Skin epidermis (tissue), 12 donors: ENCODE measurements around the gene GAGE12G.
"Not testable (repeated sequence)": the region's sequence is repeated elsewhere in the genome, so short reads cannot be mapped to it uniquely, and the experiment has no call there.

ENCODE experiments used
- H3K27ac ChIP-seq, 21 experiments: fragments of 200-600 bp; sonication (generic) in 11 of 21; one replicate each; pipeline ENCODE4 v1.5.0; 2020; ENCODE audit warnings: mild to moderate bottlenecking in 3 of 21, inconsistent platforms in 2 of 21, moderate library complexity in 2 of 21
- H3K4me3 ChIP-seq, 7 experiments: fragments of 200-600 bp; sonication (generic) in 2 of 7; one replicate each; pipeline ENCODE4 v1.5.0; 2020; ENCODE audit warnings: inconsistent platforms in 2 of 7, mild to moderate bottlenecking in 2 of 7, moderate library complexity in 1 of 7

The GAGE12G gene

GRCh38 chrX:49570100-49570499 is at the start of gene GAGE12G:
Gene GAGE12G (plus strand): TSS chrX:49570400. CDS start chrX:49571555, 1,155 bp downstream.
- not testable (repeated sequence) for H3K27ac ChIP-seq, H3K4me3 ChIP-seq

- not testable (repeated sequence) for H3K4me3 ChIP-seq, H3K27ac ChIP-seq
Observed at GRCh38 chrX:49531877-49532276, 38.3 kb upstream of the GAGE12G start, which contains the start of gene GAGE12C. Gene GAGE12C (plus strand): TSS chrX:49532177. CDS start chrX:49533332, 1,155 bp downstream.

- H3K27ac ChIP-seq, H3K4me3 ChIP-seq: not testable (repeated sequence)
Observed at GRCh38 chrX:49541433-49541832, 28.8 kb upstream of the GAGE12G start, which contains the start of gene GAGE12D. Gene GAGE12D (plus strand): TSS chrX:49541733. CDS start chrX:49542888, 1,155 bp downstream.

GRCh38 chrX:49550989-49551388 is 19.2 kb upstream of the GAGE12G start, which contains the start of gene GAGE12E:
Gene GAGE12E (plus strand): TSS chrX:49551289. CDS start chrX:49552444, 1,155 bp downstream.
- not testable (repeated sequence) for H3K4me3 ChIP-seq, H3K27ac ChIP-seq

GRCh38 chrX:49560542-49560941 is 9.7 kb upstream of the GAGE12G start, which contains the start of gene GAGE12F:
Gene GAGE12F (plus strand): TSS chrX:49560842. CDS start chrX:49561997, 1,155 bp downstream.
- not testable (repeated sequence) for H3K4me3 ChIP-seq, H3K27ac ChIP-seq

- not testable (repeated sequence) for H3K4me3 ChIP-seq, H3K27ac ChIP-seq
Observed at GRCh38 chrX:49568728-49569127, 1.5 kb upstream of the GAGE12G start.

GRCh38 chrX:49569152-49569551 is 1.0 kb upstream of the GAGE12G start:
- not testable (repeated sequence) for H3K27ac ChIP-seq, H3K4me3 ChIP-seq

GRCh38 chrX:49579649-49580048 is 9.4 kb downstream of the GAGE12G start, which contains the start of gene GAGE12H:
Gene GAGE12H (plus strand): TSS chrX:49579949. CDS start chrX:49581104, 1,155 bp downstream.
- H3K4me3 ChIP-seq, H3K27ac ChIP-seq: not testable (repeated sequence)

- H3K4me3 ChIP-seq, H3K27ac ChIP-seq: not testable (repeated sequence)
Observed at GRCh38 chrX:49589196-49589595, 19.0 kb downstream of the GAGE12G start, which contains the start of gene GAGE2A. Gene GAGE2A (plus strand): TSS chrX:49589496. CDS start chrX:49590651, 1,155 bp downstream.

GRCh38 chrX:49589769-49590478 is 19.7 kb downstream of the GAGE12G start:
- not testable (repeated sequence) for H3K27ac ChIP-seq

GRCh38 chrX:49590488-49590887 is 20.3 kb downstream of the GAGE12G start:
- not testable (repeated sequence) for H3K4me3 ChIP-seq

More at GRCh38 chrX:49589769-49590478, 19.7 kb downstream of the GAGE12G start:
- not testable (repeated sequence) for H3K4me3 ChIP-seq

GRCh38 chrX:49598720-49599119 is 28.5 kb downstream of the GAGE12G start, which contains the start of gene GAGE1:
Gene GAGE1 (plus strand): TSS chrX:49599020. CDS start chrX:49600175, 1,155 bp downstream.
- H3K27ac ChIP-seq = not testable (repeated sequence)

More at GRCh38 chrX:49590488-49590887, 20.3 kb downstream of the GAGE12G start:
- not testable (repeated sequence) for H3K27ac ChIP-seq

GRCh38 chrX:49610718-49611310 is 40.6 kb downstream of the GAGE12G start:
- H3K27ac ChIP-seq = no peak overlapping the region
- no peak overlapping the region for H3K4me3 ChIP-seq

More at GRCh38 chrX:49598720-49599119, 28.5 kb downstream of the GAGE12G start, which contains the start of gene GAGE1:
- not testable (repeated sequence) for H3K4me3 ChIP-seq

- Histone ChIP-seq H3K4me3 (no peak overlapping the region), H3K27ac (no peak overlapping the region)
Observed at GRCh38 chrX:49618574-49618973, 48.4 kb downstream of the GAGE12G start.
